OCI-LY3 (cell line): Measurements from ENCODE around the gene ZYG11A.

Source experiments
- H2AFZ ChIP-seq: fragments of 200-600, 300-600 bp; shearing (Covaris generic); 2 replicates; pipeline ENCODE4 v1.6.0; 2014; ENCODE audit warnings: antibody characterized with exemption, low read depth, low read length
- H3K27ac ChIP-seq: fragments of 200-600, 300-600 bp; sonication (generic); 2 replicates; pipeline ENCODE4 v1.5.1; 2014; ENCODE audit warnings: mild to moderate bottlenecking, low read length, moderate library complexity, mixed read lengths
- H3K27me3 ChIP-seq: fragments of 200-600, 300-600 bp; sonication (generic); 2 replicates; pipeline ENCODE4 v1.6.1; 2014; ENCODE audit warnings: low read depth, low read length, mixed read lengths
- H3K36me3 ChIP-seq: fragments of 200-600, 300-600 bp; sonication (generic); replicated peaks from 2 replicates; pipeline ENCODE3; 2014; ENCODE audit warnings: low read depth, low read length, mixed read lengths
- H3K4me1 ChIP-seq: fragments of 300-600, 200-600 bp; sonication (generic); 2 replicates; pipeline ENCODE4 v1.6.1; 2014; ENCODE audit warnings: low read length, mixed read lengths
- H3K4me2 ChIP-seq: fragments of 200-600, 300-600 bp; sonication (generic); 2 replicates; pipeline ENCODE4 v1.6.1; 2014; ENCODE audit warnings: low read length, mixed read lengths
- H3K4me3 ChIP-seq: fragments of 300-600, 200-600 bp; sonication (generic); 2 replicates; pipeline ENCODE4 v1.5.1; 2014; ENCODE audit warnings: antibody characterized with exemption, mild to moderate bottlenecking, low read length, moderate library complexity
- H3K79me2 ChIP-seq: fragments of 300-600, 200-600 bp; shearing (Covaris generic); 2 replicates; pipeline ENCODE4 v1.6.1; 2014; ENCODE audit warnings: mild to moderate bottlenecking, low read length, mixed read lengths
- H3K9ac ChIP-seq: fragments of 300-600, 200-600 bp; shearing (Covaris generic); 2 replicates; pipeline ENCODE4 v1.6.0; 2014; ENCODE audit warnings: mild to moderate bottlenecking, low read length, moderate library complexity
- H3K9me3 ChIP-seq: fragments of 200-600, 300-600 bp; shearing (Covaris generic); 2 replicates; pipeline ENCODE4 v1.6.1; 2014; ENCODE audit warnings: low read length, mixed read lengths; ENCODE audit not compliant: insufficient read depth
- H4K20me1 ChIP-seq: fragments of 200-600, 300-600 bp; sonication (generic); 2 replicates; pipeline ENCODE4 v1.6.1; 2016; ENCODE audit warnings: low read length, mixed read lengths; ENCODE audit not compliant: insufficient read depth
- EZH2phosphoT487 ChIP-seq: fragments of 200-600 bp; shearing (Covaris generic); IDR thresholded peaks from 2 replicates; pipeline ENCODE4 v1.6.1; 2018; ENCODE audit warnings: antibody characterized with exemption, mixed run types, low read depth
- TF ChIP-seq, protein P1 (sequence below): fragments of 200-600, 300-600 bp; sonication (generic); IDR thresholded peaks from 2 replicates; pipeline ENCODE4 v1.5.1; 2014; ENCODE audit warnings: antibody characterized with exemption, low read length, low read depth

Gene ZYG11A

DNA sequence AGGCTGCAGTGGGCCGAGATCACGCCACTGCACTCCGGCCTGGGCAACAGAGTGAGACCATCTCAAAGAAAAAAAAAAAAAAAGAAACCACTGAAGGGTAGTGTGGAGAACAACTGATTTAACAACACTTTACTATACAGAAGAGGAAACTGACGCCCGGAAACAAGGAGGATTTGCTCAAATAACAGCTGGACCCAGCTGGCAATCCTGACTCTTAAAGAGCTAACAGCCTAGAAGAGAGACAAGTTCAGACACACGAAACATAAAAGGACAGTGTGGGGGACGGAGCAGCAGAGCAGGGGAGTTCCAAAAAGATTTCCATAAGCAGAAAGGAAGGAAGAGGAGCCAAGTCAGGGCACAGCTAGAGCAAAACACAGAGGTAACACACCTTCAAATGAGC is 74.6 kb downstream of the ZYG11A start:
- H3K4me3 ChIP-seq: no peak overlapping the region
- H3K27me3 ChIP-seq: no peaks in the 10 kb centered on the region
- no peaks in the 10 kb centered on the region for H3K9me3 ChIP-seq
- no peak overlapping the region for H3K9ac ChIP-seq
- no peaks in the 10 kb centered on the region for H3K36me3 ChIP-seq
- no peaks in the 10 kb centered on the region for H3K79me2 ChIP-seq
- TF ChIP-seq, protein P1, sequence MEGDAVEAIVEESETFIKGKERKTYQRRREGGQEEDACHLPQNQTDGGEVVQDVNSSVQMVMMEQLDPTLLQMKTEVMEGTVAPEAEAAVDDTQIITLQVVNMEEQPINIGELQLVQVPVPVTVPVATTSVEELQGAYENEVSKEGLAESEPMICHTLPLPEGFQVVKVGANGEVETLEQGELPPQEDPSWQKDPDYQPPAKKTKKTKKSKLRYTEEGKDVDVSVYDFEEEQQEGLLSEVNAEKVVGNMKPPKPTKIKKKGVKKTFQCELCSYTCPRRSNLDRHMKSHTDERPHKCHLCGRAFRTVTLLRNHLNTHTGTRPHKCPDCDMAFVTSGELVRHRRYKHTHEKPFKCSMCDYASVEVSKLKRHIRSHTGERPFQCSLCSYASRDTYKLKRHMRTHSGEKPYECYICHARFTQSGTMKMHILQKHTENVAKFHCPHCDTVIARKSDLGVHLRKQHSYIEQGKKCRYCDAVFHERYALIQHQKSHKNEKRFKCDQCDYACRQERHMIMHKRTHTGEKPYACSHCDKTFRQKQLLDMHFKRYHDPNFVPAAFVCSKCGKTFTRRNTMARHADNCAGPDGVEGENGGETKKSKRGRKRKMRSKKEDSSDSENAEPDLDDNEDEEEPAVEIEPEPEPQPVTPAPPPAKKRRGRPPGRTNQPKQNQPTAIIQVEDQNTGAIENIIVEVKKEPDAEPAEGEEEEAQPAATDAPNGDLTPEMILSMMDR: no peak
- no peak for TF ChIP-seq EZH2phosphoT487
- no peak overlapping the region for H3K27ac ChIP-seq
- H3K4me2 ChIP-seq: no peak overlapping the region
- no peaks in the 10 kb centered on the region for H4K20me1 ChIP-seq
- H3K4me1 ChIP-seq: peaks cover 5% of the 10 kb centered on the region
- no peak overlapping the region for H2AFZ ChIP-seq

DNA sequence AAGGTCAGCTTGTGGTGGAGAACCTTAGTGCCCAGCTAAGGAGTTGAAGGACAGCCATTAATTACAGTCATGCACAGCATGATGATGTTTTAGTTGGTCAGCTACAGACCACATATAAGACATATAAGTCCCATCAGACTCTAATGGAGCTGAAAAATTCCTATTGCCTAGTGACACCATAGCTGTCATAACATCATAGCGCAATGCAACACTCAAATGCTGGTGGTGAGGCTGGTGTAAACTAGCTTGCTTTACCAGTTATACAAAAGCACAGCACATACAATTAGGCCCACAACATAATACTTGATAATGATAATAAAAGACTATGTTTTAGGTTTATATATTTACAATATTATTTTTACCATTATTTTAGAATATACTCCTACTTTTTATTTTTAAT is 75.0 kb downstream of the ZYG11A start:
- H2AFZ ChIP-seq: no peak overlapping the region
- no peak overlapping the region for H3K4me2 ChIP-seq
- H3K4me1 ChIP-seq: peaks cover 5% of the 10 kb centered on the region
- H3K4me3 ChIP-seq: no peak overlapping the region
- H4K20me1 ChIP-seq: no peaks in the 10 kb centered on the region
- H3K27ac ChIP-seq: no peak overlapping the region
- no peaks in the 10 kb centered on the region for H3K9me3 ChIP-seq
- no peak overlapping the region for H3K9ac ChIP-seq
- TF ChIP-seq, protein P1: no peak
- no peak for TF ChIP-seq EZH2phosphoT487
- H3K27me3 ChIP-seq: no peaks in the 10 kb centered on the region
- H3K79me2 ChIP-seq: no peaks in the 10 kb centered on the region
- H3K36me3 ChIP-seq: no peaks in the 10 kb centered on the region

DNA sequence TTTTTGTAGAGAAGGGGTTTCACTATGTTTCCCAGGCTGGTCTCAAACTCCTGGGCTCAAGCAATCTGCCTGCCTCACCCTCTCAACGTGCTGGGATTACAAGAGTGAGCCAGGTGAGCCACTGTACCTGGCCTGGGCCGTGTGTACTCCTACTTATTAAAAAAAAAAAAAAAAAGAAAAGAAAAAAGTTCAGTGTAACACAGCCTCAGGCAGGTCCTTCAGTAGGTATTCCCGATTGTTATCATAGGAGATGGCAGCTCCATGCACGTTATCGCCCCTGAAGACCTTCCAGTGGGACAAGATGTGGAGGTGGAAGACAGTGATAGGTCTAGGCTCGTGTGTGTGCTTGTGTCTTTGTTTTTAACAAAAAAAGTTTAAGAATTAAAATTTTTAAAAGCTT is 75.6 kb downstream of the ZYG11A start:
- H3K27me3 ChIP-seq: no peaks in the 10 kb centered on the region
- no peak overlapping the region for H3K4me2 ChIP-seq
- H3K9me3 ChIP-seq: no peaks in the 10 kb centered on the region
- H3K79me2 ChIP-seq: no peaks in the 10 kb centered on the region
- H3K36me3 ChIP-seq: no peaks in the 10 kb centered on the region
- no peak overlapping the region for H3K9ac ChIP-seq
- no peaks in the 10 kb centered on the region for H4K20me1 ChIP-seq
- no peak overlapping the region for H2AFZ ChIP-seq
- no peak overlapping the region for H3K27ac ChIP-seq
- TF ChIP-seq EZH2phosphoT487: no peak
- TF ChIP-seq, protein P1: no peak
- H3K4me3 ChIP-seq: no peak overlapping the region
- H3K4me1 ChIP-seq: peaks cover 5% of the 10 kb centered on the region

DNA sequence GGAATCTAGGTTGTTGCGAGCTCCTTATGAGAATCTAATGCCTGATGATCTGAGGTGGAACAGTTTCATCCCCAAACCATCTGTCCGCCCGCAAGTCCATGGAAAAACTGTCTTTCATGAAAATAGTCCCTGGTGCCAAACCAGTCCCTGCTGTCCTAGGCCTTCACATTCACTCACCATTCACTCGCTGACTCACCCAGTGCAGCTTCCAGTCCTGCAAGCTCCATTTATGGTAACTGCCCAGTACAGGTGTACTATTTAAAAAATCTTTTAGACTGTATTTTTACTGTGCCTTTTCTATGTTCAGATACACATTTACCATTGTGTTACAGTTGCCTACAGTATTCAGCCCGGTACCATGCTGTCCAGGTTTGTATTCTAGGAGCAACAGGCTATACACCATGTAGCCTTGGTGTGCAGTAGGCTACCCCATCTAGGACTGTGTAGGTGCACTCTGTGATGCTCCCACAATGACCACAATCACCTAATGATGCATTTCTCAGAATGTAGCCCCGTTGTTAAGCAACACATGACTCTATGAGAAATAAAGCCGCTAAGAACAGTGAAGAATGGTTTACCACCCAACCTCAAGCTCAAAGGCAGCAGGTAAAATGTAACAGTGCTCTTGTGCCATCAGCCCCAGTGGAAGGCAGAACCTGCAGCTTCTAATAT is 76.6 kb downstream of the ZYG11A start:
- H3K79me2 ChIP-seq: no peaks in the 10 kb centered on the region
- no peak overlapping the region for H3K9ac ChIP-seq
- no peaks in the 10 kb centered on the region for H3K9me3 ChIP-seq
- H3K4me1 ChIP-seq: peaks cover 5% of the 10 kb centered on the region
- H2AFZ ChIP-seq: no peak overlapping the region
- no peak overlapping the region for H3K4me2 ChIP-seq
- H4K20me1 ChIP-seq: no peaks in the 10 kb centered on the region
- no peaks in the 10 kb centered on the region for H3K36me3 ChIP-seq
- no peak overlapping the region for H3K27ac ChIP-seq
- H3K4me3 ChIP-seq: no peak overlapping the region
- no peaks in the 10 kb centered on the region for H3K27me3 ChIP-seq
- TF ChIP-seq EZH2phosphoT487: no peak
- TF ChIP-seq, protein P1: no peak
